ENCODE results near the gene PIM3.

PIM3 gene

DNA sequence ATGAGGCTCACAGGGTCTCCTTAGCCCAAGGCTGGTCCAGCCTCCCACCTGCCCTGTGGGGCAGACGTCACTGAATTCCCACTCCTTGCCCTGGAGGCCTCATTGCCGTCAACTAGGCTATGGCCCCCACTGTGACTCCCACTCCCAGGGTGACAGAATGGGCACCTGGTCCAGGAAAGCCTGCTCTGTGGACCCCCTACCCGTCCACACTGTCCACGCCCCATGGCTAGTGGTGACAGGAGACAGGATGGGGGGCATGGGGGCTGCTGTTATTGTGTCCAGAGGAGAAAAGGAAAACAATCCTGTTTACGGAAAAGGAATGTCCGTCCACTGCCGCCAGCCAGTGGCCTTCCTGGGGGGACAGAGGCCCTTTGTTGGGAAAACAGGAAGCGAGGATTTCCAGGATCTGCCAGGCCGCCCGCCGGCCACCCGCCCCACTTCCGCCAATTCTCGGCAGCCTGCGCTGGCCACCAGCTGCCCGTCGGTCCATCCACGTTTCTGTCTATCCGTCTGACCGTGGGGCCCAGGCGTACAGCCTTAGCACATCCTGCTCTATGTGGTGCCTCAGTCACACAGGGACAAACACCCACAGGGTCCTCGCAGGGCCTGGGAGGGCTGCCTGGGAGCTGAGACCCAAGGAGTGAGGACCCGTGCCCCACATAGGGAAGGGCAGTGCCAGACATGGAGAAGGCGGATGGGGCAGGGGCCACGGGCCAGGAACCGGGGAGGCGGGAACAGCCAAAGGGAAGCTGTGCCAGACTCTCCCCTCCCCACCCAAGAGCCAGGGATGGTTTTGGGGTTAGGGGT, 22.6 kb upstream of the PIM3 start:
- H3K4me3 ChIP-seq (ENCODE audit: low read depth, low read length), result no peak overlapping the region
- DNase-seq (ENCODE audit: low read depth), result no peak
- TF ChIP-seq, protein P1, sequence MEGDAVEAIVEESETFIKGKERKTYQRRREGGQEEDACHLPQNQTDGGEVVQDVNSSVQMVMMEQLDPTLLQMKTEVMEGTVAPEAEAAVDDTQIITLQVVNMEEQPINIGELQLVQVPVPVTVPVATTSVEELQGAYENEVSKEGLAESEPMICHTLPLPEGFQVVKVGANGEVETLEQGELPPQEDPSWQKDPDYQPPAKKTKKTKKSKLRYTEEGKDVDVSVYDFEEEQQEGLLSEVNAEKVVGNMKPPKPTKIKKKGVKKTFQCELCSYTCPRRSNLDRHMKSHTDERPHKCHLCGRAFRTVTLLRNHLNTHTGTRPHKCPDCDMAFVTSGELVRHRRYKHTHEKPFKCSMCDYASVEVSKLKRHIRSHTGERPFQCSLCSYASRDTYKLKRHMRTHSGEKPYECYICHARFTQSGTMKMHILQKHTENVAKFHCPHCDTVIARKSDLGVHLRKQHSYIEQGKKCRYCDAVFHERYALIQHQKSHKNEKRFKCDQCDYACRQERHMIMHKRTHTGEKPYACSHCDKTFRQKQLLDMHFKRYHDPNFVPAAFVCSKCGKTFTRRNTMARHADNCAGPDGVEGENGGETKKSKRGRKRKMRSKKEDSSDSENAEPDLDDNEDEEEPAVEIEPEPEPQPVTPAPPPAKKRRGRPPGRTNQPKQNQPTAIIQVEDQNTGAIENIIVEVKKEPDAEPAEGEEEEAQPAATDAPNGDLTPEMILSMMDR (IDR thresholded peaks at IDR 0.05; ENCODE audit: low read depth, low read length, missing control alignments), result no peak

DNA sequence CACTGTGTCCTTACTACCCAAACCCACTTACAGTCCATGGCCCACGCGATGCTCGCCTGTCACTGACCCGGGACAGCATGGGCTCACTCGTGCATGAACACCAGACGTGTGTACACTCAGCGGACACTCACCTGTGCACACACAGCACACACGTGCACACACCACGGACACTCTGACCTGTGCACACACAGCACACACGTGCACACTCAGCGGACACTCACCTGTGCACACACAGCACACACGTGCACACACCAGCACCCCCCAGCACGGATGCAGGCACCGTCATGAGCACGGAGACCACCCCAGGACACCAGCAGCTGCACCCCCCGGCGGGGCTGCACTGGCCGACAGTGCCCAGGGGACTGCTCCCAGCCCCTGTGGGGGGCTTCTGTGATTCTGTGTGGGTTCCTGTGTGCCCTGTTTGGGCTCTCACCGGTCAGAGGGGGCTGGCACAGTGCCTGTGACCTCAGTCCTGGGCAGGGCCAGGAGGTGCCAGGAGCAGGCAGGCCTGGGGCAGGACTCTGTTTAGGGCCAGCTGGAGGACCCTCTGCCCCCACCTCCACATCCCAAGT, 21.9 kb upstream of the PIM3 start:
- H3K4me3 ChIP-seq (ENCODE audit: low read depth, low read length), result no peak overlapping the region
- DNase-seq (ENCODE audit: low read depth), result no peak
- TF ChIP-seq, protein P1 (IDR thresholded peaks at IDR 0.05; ENCODE audit: low read depth, low read length, missing control alignments), result no peak

- no peak for DNase-seq (ENCODE audit: low read depth)
- TF ChIP-seq, protein P1 (IDR thresholded peaks at IDR 0.05; ENCODE audit: low read depth, low read length, missing control alignments), result no peak
- no peak overlapping the region for H3K4me3 ChIP-seq (ENCODE audit: low read depth, low read length)
These were observed 18.9 kb upstream of the PIM3 start for GRCh38 chr22:49941507-49942316.

GRCh38 chr22:49942565-49943404, 17.8 kb upstream of the PIM3 start:
- no peak for DNase-seq (ENCODE audit: low read depth)

DNA sequence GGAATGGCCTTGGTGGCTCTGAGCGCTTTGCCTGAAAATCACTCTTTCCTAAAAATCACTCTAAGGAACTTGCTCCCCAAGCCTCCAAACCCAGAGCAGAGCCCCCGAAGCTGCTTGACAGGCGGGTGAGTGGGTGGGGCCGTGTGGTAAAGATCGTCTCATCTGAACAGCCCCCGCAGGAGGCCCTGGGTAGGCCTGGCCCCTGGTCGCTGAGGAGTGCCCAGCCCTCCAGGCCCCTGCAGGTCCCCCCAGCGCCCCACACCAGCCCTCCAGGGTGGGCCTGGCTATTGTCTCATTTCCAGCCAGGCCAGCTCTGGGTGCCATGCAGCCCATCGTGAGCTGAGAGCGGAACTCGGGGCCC, 17.2 kb upstream of the PIM3 start:
- no peak for DNase-seq (ENCODE audit: low read depth)
- TF ChIP-seq, protein P1 (IDR thresholded peaks at IDR 0.05; ENCODE audit: low read depth, low read length, missing control alignments), result no peak
- no peak overlapping the region for H3K4me3 ChIP-seq (ENCODE audit: low read depth, low read length)

More at GRCh38 chr22:49942565-49943404, 17.8 kb upstream of the PIM3 start:
- H3K4me3 ChIP-seq (ENCODE audit: low read depth, low read length), result no peak overlapping the region
- TF ChIP-seq, protein P1 (IDR thresholded peaks at IDR 0.05; ENCODE audit: low read depth, low read length, missing control alignments), result no peak

DNA sequence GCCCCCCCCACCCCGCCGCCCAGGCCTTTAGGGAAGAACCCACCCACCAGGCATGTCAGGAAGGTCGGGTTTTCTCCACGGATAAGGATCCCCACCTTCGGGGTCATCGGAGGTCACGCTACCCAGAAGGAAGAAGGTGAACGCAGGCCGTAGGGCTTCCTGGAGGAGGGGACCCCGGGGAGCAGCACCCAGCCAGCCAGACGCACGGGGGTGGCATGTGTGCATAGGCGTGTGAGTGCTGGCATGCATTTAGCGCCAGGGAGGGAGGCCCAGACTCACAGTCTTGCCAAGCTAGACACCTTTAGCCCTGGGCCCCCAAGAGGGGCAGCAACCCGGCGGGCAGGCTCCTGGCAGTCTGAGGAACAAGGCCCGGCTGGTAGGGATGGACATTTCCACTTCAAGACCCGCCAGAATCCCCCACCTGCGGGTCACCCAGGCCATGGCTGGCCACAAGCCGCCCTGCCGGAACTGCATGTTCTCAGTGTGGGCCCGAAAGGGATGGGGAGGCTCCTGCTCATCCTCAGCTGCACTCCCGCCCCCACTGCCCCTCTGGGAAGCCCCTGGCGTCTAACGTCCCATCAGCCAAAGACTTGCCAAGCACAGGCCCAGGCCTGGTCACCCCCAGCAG, 16.7 kb upstream of the PIM3 start:
- DNase-seq (ENCODE audit: low read depth), result no peak
- no peak overlapping the region for H3K4me3 ChIP-seq (ENCODE audit: low read depth, low read length)
- TF ChIP-seq, protein P1 (IDR thresholded peaks at IDR 0.05; ENCODE audit: low read depth, low read length, missing control alignments), result no peak
